SIG-M5 treated with dmso at 0.1 percent for 504 hours (cell line): ENCODE data around the gene JUN.

Experiments
- DNase-seq: peaks from one replicate; lab custom pipeline; 2025; ENCODE audit not compliant: unreplicated experiment; lab: John Stamatoyannopoulos, UW

JUN gene

GRCh38 chr1:58783993-58784757, at the start of gene JUN:
Gene JUN, minus strand, starts transcription at chr1:58784047. Its CDS starts 977 bp downstream, at chr1:58783070.
- peak; percentile 98 for DNase-seq

- no peak for DNase-seq
Measured at GRCh38 chr1:58833166-58833565, 49.3 kb upstream of the JUN start.

- DNase-seq: no peak
Measured at GRCh38 chr1:58830291-58830690, 46.4 kb upstream of the JUN start.

- no peak for DNase-seq
Measured at GRCh38 chr1:58829866-58830265, 46.0 kb upstream of the JUN start.

- no peak for DNase-seq
Measured at GRCh38 chr1:58827298-58827697, 43.5 kb upstream of the JUN start.

- no peak for DNase-seq
Measured at GRCh38 chr1:58824753-58825389, 41.0 kb upstream of the JUN start.

GRCh38 chr1:58823481-58824010, 39.7 kb upstream of the JUN start:
- DNase-seq: no peak

GRCh38 chr1:58821309-58821708, 37.5 kb upstream of the JUN start:
- no peak for DNase-seq

GRCh38 chr1:58818976-58819375, 35.1 kb upstream of the JUN start:
- DNase-seq: no peak

GRCh38 chr1:58818075-58818474, 34.2 kb upstream of the JUN start:
- DNase-seq: no peak

- DNase-seq: no peak
Measured at GRCh38 chr1:58816747-58817221, 32.9 kb upstream of the JUN start.

GRCh38 chr1:58816072-58816746, 32.4 kb upstream of the JUN start:
- peak; percentile 75 for DNase-seq

- DNase-seq: no peak
Measured at GRCh38 chr1:58815686-58816071, 31.8 kb upstream of the JUN start.

GRCh38 chr1:58815069-58815685, 31.3 kb upstream of the JUN start:
- peak; percentile 60 for DNase-seq

GRCh38 chr1:58814251-58815068, 30.6 kb upstream of the JUN start:
- peak; percentile 10 for DNase-seq

- no peak for DNase-seq
Measured at GRCh38 chr1:58813801-58814200, 30.0 kb upstream of the JUN start.

GRCh38 chr1:58813361-58813760, 29.5 kb upstream of the JUN start:
- no peak for DNase-seq

- DNase-seq: no peak
Measured at GRCh38 chr1:58812926-58813325, 29.1 kb upstream of the JUN start.

GRCh38 chr1:58812468-58812867, 28.6 kb upstream of the JUN start:
- DNase-seq: no peak

- DNase-seq: no peak
Measured at GRCh38 chr1:58811303-58811702, 27.5 kb upstream of the JUN start.
